Femur (tissue), 1 donor: Measurements from ENCODE around the gene C15orf62.
A peak's percentile ranks its signal among the peaks of the same experiment; 100 is the strongest.

Experiments used
- DNase-seq: peaks from one replicate; pipeline ENCODE4 v3.0.0-alpha.2; 2017

The C15orf62 gene, protein sequence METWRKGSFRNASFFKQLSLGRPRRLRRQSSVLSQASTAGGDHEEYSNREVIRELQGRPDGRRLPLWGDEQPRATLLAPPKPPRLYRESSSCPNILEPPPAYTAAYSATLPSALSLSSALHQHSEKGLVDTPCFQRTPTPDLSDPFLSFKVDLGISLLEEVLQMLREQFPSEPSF

DNA sequence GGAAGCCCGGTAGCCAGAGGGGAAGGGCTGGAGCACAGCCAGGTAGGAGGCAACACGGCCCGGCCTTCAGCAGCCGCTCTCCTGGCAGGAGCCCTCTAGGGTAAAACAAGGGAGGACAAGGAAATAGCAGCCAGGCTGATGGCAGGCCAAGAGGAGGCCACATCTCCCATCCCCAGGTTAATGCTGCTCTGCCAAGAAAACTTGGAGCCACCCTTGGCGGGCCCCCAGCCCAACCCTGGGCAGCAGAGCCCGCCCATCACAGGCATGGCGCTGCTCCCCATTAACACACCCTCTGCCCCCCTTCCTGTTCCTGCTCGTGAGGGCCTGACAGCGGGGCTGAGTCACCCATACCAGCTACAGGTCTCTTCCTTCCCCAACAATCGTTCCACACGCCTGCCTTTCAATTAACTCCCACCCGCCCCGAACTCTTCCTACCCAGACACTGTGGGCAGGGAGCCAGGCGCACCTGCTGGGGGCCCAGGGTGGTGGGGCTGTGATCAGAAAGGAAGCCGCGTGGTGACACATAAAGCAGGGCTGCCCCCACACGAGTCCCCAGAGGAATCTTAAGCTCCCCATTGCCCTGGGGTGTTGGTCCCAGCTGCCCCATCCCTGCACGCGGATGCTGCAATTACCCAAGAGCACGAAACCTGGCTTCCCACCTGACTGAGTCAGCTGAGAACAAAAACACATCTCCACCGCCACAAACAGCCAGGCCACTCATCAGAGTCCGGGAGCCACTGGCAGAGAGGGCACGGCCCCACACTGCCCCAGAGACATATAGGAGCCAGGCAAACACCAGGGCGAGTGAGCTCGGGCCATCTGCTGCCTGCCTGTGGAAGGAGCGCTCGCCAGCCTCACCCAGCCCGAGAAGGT lies at the start of gene C15orf62:
C15orf62 (plus strand) TSS at position 707 of the 873 bp plus-strand sequence. CDS start 516 bp downstream, outside the sequence.
- DNase-seq = peak; percentile 73

DNA sequence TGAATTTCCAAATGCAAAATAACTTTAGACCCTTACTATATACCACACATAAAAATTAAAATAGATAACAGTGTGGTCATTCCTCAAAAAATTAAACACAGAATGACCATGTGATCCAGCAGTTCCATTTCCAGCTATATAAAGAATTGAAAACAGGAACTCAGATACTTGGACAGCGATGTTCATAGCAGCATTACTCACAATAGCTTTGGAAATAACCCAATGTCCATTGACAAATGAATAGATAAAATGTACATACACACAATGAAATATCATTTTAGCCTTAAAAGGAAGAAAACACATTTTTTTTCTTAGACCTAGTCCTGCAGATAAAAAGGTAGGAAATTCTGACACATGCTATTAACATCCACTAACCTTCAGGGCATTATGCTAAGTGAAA lies 48.1 kb upstream of the C15orf62 start:
- no peak for DNase-seq

DNA sequence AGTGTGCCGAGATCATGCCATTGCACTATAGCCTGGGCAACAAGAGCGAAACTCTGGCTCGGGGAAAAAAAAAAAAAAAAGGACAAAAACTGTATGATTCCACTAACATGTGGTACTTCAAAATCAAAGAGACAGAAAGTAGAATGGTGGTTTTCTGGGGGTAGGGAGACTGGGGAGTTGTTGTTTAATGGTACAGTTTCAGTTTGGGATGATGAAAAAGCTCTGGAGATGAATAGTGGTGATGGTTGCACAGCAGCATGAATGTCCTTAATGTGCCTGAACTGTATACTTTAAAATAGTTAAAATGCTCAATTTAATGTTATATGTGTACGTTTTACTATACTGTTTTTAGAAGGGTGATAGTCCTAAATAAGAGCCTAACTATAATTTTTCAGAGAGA lies 47.4 kb upstream of the C15orf62 start:
- no peak for DNase-seq

DNA sequence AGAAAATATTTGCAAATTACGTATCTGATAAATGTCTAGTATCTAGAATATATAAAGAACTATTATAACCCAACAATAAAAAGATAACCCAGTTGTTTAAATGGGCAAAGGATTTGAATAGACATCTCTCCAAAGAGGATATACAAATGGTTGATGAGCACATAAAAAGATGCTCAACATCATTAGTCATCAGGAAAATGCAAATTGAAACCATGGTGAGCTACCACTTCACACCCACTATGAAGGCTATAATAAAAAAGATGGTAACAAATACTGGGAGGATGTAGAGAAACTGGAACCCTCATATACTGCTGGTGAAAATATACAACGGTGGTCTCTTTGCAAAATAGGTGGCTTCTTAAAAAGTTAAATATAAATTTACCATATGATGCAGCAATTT lies 46.8 kb upstream of the C15orf62 start:
- DNase-seq = no peak

DNA sequence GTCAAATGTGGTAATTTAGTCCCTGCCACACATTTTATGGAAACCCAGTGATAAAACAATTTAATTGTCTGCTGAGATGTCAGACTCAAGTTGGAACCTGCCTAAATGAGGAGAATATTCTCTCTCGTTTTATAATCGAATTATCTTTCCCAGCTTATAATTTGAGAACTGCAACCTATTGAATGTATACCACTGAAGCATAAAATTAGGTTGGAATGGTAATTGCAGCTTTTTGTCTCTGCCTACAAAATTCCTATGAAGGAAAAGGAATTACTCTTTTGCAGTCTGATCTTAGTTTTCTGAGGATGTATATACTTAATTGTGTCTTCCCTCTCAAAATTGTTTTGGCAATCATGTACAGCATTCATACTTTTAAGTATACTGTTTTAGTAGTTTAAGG lies 45.9 kb upstream of the C15orf62 start:
- DNase-seq = no peak

DNA sequence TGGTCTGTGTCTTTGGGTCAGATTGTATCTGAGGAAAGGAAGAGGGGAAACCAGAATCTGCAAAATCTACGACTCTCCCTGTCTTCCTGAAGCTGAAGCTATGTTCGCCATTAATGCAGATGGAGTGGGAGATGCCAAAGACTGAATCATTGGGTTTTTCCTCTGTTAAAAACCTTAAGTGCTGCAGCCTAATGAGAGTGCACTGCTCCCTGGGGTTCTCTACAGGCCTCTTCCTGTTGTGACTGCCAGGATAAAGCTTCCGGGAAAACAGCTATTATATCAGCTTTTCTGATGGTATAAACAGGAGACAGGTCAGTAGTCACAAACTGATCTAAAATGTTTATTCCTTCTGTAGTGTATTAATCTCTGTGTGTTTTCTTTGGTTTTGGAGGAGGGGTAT lies 38.7 kb upstream of the C15orf62 start:
- DNase-seq = peak; percentile 31

DNA sequence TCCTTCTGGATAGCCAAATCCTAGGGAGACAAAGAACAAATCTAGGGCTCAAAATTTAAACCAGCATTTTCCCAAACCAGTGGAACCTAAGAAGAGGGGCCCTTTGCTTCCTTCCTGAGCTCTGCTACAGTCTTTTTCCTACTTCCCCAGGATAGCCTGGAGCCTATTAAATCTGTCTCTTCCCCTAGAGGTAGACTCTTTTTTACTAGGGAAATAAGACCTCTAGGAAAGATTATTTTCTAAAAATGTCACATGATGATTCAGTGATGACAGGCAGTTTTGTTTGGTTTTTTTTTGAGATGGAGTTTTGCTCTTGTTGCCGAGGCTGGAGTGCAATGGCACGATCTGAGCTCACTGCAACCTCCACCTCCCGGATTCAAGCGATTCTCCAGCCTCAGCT lies 33.2 kb upstream of the C15orf62 start:
- DNase-seq = no peak

DNA sequence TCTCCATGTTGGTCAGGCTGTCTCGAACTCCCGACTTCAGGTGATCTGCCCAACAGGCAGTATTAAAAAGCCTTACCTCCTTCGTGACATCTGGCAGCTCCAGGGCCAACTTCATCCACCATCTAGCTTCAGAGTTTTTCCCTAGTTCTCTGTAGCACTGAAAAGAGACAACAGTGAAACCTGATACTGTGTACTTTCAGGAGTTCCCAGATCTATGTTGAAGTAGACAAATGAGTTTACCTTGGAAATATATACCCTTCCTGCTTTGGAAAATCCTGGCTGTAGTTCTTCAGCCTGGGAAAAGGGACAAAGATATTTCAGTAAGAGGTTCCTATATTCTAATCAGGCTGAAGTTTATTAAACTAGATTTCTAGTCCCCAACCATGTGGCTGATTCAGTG lies 32.7 kb upstream of the C15orf62 start:
- no peak for DNase-seq

DNA sequence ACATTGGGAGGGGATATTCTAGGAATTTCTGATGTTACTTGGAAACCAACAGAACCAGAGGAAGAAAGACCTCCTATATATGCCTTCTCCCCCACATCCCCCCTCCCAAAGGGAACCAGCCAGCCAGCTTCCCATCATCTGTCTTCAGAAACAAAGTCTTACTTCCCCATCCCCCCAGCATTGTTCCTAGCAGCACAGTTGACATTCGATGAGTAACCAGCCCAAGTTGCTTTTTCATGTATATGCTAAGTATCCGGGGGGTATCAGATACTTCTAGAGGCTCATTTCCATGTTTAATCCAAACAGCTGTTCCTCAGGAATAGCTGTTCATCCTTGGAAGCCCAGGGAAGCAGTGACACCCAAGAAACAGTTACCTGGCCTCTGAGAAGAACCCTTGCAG lies 30.7 kb upstream of the C15orf62 start:
- no peak for DNase-seq

DNA sequence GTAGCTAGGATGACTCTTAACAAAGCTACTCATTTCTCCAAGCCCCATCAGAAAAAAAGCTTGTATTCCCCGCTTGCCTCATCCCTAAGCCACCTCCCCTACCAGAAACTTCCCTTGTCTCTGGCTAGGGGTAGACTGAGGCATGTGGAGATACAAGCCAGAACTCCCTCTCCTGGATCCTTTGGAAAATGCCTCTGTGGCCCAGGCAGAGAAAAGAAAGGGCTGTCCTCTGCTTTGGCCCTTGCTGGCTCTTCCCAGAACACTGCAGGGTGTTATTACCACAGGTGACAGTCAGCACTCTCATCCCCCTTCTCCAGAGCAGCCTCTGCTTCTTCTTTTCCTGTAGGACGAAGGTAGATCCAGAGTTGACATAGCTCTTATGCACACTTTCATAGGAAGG lies 29.9 kb upstream of the C15orf62 start:
- DNase-seq = no peak

DNA sequence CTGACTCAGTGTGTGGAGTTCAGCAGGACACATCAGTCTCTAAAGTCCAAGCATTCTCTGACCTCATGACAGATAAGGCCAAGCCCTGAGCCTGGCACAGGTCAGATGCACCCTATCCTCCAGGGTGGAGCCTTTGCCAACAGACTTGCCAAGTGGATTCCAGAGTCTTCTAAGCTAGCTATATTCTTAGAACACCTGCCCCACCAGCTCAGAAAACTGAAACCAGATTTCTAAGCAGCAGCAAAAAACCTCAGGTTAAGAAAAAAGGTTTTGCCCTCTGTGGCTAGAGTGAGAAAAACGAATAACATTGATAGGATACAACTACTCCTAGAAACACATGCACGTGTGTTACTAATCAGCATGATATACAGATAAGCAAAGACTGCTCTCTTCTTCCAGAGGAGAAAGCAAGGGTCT lies 26.3 kb upstream of the C15orf62 start:
- DNase-seq = no peak

DNA sequence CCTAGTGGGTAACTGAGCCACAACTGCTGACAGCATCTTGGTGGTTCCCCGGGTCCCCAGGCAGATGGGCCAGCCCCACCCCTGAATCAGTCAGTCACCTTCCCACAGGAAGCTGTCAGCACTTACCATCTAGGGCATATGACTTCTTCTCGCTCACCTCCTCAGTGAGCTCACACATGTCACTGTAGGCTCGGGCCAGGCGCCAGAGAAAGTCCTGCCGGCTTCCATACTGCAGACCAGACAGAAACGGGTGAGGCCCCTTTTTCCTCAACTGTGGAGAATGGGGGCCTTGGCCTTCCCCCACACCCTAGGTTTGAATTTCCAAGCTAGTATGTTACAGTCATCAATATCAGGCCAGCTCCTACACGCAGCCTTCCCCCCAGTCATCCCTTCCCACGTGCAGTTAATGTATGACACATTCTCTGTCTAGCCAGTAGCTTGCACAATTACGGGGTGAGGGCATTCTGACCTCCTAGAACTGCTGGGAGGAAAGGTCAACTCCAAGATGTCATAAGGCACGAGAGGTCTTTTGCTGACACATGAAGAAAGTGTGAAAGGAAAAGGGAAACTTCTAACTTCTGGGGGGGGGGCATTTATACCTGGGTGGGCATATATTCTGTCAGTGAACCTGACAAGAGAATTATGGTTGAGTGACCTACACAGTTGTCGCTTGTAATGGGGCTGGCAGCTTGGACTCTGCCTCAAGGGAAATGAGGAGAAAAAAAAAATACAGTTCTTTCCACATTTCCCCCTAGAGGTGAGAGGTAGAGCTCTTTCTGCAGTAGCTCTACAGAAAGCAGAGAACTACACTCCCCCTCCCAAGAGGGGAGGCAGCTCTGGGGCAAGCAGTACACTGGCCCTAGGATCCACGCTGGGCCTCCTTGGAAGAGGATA lies 25.6 kb upstream of the C15orf62 start:
- DNase-seq = no peak

DNA sequence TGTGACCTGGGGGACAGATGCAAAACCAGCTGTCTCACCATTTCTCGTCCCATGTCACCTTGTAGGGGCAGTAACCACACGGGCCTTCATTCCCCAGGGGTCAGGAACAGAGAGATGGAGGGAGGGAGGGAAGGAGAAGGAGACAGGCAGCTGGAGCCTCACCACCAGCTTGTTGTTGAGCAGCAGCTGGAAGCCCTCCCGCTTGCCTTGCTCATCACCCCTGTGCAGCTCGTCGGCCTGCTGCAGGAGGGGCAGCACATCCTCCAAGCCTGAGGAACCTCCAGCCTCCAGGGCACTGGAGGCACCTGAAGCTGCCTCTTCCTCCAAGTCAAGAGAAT lies 25.0 kb upstream of the C15orf62 start:
- DNase-seq = no peak

DNA sequence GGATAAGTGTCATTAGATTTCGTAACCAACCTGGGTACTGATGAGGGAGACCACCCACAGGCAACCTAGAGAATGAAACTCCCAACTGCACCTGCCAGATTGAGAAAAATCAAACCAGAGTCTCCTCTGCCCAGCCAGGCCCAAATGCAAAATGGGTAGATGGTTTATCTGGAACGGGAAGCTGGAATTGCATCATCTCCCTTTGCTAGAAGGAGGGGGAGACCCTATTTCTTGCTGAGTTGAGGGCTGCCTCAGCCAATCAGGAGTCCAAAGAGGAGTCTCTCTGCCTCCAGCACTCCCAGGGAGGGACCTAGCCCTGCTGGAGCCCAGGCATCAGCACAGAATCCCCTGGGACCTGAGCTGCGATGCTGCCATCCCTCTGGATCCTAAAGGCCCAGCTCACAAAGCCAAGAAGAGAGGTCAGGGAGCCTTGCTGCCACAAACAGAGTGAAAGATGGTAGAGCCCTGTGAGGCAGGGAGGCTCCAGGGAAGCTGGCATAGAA lies 22.8 kb upstream of the C15orf62 start:
- no peak for DNase-seq

DNA sequence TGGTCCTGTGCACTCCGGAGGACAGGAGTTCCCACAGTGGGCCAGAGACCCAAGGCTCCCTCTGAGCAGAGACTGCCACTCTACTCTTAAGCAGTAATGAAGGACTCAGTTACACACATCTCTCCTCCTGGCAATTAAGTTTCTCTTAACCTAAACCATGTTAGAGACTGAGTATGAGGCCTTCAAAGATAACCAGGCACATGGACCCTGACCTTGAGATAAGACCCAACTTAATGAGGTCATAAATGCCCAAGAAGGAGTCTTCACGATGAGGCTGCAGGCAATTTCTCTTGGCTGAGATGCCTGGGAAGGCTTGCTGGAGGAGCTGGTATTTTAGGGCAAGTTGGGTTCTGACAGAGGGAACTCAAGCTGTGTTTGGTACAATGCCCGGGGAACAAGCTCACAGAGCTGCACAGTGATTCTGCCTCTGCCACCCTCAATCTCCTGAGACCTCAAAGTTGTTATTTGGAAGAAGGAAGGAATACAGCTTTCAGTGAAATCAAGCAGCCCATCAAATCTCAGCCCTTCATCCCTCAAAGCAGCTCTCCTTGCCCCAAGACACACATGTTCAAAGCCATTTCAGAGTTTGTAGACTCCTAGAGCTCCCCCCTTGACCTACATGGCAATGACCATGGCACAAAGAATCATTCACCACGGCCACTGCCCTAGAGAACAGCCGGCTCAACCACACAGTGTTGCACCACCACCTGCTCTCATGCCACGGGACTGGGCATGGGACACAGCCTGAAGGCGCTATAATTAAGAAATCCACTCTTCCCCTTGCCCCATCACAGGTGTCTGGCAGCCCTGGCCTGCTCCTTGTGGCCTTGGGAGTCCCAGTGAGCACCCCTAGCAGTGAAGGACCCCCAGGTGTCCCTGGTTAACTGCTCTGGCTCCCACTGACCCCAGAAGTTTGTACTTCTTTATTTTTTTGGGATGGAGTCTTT lies 21.8 kb upstream of the C15orf62 start:
- no peak for DNase-seq

DNA sequence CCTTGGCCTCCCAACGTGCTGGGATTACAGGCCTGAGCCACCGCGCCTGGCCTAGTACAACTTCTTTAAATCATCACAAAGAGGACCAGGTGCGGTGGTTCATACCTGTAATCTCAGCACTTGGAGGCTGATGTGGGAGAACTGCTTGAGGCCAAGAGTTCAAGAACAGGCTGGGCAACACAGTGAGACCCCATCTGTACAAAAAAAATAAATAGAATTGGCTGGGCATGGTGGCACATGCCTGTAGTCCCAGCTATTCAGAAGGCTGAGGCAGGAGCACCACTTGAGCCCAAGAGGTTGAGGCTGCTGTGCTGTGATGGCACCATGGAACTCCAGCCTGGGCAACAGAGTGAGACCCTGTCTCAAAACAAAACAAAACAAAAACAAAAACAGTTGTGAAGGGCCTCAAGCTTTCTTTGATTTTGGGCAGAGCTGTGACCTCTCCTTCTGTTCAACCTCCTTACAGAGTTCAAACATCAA lies 20.6 kb upstream of the C15orf62 start:
- no peak for DNase-seq

DNA sequence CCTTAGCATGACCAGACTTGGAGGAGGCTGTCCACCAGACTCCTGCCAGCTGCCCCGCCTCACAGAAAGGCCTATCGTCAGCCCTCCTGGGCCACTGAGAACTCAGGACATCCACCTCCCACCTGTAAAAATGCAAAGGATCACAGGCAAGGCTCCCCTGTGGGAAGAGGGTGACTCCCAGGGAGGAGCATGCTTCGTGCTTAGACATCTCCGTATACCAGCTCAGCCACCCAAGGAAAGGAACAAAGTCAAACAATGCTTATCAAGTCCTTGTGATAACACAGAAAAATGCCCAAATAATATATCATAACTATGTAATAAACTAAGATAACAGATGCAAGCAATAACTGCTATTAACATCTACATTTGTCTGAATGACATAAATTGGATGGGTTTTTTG lies 18.9 kb upstream of the C15orf62 start:
- no peak for DNase-seq

DNA sequence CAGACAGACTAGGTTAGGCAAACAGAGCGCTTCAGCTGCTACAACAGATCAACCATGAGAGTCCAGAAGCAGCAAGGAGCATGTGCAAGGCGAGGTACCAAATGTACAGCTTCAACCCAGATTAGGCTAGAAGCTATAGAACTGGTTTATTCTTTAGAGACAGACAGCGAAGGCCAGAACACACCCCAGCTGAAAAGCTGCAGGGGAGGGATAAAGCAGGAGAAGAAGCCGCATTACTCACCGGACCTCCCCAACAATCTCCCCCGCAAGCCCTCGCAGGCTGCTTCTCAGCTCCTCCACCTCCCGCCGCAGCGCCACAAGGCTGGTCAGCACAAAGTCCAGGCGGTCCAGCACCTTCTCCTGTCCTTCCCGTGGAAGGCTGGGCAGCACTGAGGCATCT lies 18.0 kb upstream of the C15orf62 start:
- no peak for DNase-seq

DNA sequence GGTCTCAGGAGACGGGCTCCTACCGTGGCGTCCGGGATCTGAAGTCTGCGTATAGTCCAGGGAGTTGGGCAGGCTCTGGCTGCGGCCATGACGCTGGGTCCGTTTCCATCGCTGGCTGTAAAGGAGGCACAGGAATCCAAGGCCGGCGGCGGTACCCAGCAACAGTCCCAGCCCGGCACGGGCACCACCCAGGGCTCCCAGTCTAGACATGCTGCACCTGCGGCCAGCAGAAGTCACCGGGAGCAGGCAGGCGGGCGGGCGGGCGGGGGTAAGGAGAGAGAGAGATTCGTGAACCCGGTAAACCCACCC lies 15.3 kb upstream of the C15orf62 start:
- no peak for DNase-seq

DNA sequence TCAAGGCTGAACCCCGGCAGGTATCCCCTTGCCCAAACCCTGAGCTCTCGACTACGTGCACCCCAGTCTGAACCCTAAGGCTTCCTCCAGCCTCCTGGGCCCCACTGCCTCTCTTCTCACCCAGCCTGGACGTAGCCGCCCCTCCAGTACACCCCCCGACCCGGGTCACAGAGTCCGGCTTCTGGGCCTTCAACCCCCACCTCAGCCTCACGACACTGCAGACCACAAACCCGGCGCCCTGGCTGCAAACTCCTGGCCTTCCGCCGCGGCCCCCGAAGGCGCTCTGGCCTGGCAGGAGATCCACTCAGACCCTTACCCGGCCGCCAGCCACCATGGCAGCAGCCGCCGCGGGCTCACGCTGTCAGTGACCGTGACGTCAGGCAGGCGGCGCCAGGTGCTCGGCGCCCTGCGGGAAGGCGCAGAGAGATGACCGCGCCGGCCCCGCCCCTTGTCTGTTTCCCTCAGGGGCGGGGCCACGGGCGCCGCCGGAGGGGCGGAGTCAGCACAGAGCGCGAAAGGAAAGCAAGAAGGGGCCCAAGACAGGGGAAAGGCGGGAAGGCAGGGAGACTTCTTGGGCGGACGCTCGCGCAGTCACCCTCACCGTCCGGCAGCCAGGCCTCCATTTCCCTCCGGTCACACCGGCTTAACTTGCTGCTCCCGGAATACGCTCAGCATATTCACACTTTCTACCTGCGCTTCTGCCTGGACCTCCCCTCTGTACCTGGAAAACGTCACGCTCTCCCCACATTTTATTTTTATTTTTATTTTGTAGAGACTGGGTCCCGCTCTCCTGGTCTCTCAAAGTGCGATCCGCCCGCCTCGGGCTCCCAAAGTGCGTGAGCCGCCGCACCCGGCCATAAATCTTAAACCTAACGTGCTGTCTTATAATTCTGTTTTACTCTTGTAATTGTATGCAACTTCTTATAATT lies 14.6 kb upstream of the C15orf62 start, which contains the start of gene RMDN3:
RMDN3 (minus strand) TSS at position 372 of the 929 bp plus-strand sequence. CDS start 471 bp downstream, outside the sequence.
- DNase-seq = peak; percentile 96

DNA sequence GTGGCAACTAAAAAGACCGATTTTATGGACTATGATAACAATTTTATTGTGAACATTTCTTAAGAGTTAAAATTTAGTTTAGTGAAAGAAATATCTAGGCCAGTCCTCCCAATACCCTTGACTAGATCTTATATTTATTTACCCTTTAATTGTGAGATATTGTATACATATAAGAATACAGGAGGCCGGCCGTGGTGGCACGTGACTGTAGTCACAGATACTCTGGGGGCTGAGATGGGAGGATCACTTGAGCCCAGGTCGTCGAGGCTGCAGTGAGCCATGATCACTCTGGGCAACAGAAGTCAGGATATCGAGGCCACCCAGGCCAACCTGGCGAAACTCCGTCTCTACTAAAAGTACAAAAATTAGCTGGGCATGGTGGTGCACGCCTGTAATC lies 14.0 kb upstream of the C15orf62 start:
- no peak for DNase-seq
